Measurements from ENCODE around the gene AFF4.

DNA sequence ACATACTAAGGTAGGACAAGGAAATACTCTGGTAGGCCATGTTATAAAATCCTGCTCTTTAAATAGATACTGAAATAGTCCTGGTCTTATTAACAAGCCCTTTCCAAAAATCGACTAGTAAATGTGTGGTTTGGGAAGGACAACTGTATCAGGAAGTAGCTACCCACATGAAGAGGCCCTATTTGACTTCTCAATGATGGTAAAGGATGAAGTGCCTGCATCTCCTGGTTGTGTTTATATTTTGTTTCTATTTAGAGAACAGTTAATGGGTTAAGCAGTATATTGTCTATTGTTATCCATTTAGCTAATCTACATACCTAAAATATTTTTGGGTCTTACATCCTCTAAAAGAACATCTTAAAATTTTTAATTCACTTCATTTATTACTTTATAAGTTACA is 109.6 kb downstream of the AFF4 start:
- TF ChIP-seq, protein P1, sequence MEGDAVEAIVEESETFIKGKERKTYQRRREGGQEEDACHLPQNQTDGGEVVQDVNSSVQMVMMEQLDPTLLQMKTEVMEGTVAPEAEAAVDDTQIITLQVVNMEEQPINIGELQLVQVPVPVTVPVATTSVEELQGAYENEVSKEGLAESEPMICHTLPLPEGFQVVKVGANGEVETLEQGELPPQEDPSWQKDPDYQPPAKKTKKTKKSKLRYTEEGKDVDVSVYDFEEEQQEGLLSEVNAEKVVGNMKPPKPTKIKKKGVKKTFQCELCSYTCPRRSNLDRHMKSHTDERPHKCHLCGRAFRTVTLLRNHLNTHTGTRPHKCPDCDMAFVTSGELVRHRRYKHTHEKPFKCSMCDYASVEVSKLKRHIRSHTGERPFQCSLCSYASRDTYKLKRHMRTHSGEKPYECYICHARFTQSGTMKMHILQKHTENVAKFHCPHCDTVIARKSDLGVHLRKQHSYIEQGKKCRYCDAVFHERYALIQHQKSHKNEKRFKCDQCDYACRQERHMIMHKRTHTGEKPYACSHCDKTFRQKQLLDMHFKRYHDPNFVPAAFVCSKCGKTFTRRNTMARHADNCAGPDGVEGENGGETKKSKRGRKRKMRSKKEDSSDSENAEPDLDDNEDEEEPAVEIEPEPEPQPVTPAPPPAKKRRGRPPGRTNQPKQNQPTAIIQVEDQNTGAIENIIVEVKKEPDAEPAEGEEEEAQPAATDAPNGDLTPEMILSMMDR (conservative IDR thresholded peaks at IDR 0.05; ENCODE audit: low read length) = no peak
- no peak for TF ChIP-seq EZH2phosphoT487 (IDR thresholded peaks at IDR 0.05; ENCODE audit: borderline replicate concordance, low read depth, low read length)

All from OCI-LY7 (cell line).